SK-N-MC (cell line): Measurements from ENCODE around the gene IKZF5.

Experiments
- EZH2 ChIP-seq: fragments of 200-600 bp; sonication (generic); IDR thresholded peaks from one replicate; pipeline ENCODE4 v1.6.1; 2017; ENCODE audit warnings: antibody characterized with exemption
- FOXP2 ChIP-seq: optimal IDR thresholded peaks from 2 replicates; pipeline ENCODE3; 2011; ENCODE audit warnings: mild to moderate bottlenecking, moderate library complexity; ENCODE audit not compliant: insufficient read depth; ENCODE audit errors: extremely low read length, control extremely low read depth
- POLR2AphosphoS5 ChIP-seq: IDR thresholded peaks from 2 replicates; pipeline ENCODE4 v1.6.1; 2012; ENCODE audit warnings: mild to moderate bottlenecking, low read depth, low read length, borderline replicate concordance

GRCh38 chr10:122966879-122967278 is 41.7 kb downstream of the IKZF5 start:
- TF ChIP-seq EZH2 (no peak), POLR2AphosphoS5 (no peak), FOXP2 (no peak)
